ENCODE data around the gene DGKK.
"Not testable (repeated sequence)": the region's sequence is repeated elsewhere in the genome, so short reads cannot be mapped to it uniquely, and the experiment has no call there.

DGKK gene

DNA sequence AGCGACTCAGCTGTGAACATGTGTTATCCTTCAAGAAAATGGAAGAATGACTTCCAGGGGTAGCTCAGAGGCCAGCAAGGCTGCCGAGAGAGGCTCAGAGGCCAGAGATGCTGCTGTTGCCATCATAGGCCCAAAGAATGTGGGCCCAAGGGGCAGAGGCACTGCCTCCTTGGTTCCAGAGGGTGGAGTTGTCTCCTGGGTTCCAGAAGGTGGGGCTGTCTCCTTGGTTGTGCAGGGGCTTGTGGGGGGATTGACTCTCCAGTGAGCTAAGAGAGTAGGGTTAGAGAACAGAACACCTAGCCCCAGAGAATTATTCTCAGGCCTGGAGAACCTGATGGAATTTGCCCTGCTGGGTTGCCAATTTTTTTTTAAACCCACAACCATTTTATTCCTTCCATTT lies 62.6 kb downstream of the DGKK start:
- DNase-seq = no peak

DNA sequence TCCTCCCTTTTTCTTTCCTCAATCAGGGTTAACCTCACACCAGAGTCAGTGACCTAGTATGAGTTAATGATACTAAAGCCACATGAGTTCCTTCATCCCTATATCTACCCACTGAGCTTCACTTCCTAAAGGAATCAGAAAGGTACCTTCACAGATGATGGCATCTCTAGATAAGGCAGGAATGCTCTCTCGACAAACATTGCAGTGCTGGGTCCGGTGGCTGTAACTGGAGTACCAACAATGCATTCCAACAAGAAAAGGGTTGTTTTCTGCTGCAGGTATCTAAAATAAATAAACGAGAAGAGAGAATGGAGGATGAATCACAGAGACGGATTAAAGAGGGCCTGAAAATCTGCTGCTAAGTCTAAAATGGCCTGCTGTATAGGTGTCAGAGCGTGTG lies 66.7 kb downstream of the DGKK start:
- no peak for DNase-seq

DNA sequence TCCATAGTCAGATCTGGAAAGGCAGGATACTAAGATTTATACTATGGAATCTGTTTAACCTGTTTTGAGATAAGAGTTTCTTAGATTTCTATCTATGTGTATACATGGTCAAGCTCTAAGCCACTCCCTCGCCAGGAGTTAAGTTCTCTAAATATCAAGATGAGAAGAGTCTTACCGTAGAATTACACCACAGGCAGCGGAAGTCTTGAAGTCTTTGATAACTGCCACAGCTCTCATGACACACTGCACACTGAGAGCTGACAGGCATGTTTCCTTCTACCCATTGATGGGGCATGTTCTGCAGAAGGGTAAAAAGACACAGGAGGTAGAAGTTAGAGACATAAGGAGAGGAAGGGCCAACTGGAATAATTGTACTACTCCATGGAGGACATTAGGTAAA lies 67.7 kb downstream of the DGKK start:
- no peak for DNase-seq

DNA sequence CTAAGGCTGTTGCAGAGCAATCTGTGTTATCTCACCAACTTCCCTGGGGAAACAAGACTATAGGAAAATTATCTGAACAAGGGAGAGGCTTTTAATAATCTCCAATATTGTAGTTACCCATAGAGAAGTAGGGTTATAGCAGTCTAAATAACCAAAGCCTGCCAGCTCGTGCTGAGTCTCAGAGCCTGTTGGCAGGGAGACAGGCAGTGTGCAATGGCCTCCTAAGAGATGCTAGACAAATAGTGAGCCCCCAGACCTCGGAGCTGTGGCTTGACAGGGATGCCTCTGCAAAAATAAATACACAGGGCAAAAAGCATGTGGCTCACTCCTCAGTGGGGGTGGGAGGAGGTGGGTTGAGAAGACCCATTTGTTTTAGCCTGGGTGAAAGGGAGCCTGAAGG lies 76.7 kb downstream of the DGKK start:
- DNase-seq = no peak

DNA sequence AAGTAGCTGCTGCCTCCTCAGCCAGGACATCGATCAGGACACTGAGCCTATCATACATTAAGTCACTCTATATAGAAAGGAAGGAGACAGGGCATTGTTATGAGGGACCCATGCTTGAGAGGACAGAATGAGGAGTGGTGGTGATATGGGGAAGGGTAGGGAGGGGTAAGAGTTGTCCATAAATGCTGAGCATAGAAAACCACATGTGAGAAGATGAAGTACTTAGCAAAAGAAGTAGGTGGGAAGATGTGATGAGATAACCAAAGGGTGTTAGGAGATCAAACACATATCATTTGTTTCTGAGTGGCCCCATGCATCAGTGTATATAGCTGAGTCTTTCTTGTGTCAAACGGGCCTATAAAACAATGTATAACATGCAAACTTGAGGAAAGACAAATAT lies 84.1 kb downstream of the DGKK start:
- no peak for DNase-seq

DNA sequence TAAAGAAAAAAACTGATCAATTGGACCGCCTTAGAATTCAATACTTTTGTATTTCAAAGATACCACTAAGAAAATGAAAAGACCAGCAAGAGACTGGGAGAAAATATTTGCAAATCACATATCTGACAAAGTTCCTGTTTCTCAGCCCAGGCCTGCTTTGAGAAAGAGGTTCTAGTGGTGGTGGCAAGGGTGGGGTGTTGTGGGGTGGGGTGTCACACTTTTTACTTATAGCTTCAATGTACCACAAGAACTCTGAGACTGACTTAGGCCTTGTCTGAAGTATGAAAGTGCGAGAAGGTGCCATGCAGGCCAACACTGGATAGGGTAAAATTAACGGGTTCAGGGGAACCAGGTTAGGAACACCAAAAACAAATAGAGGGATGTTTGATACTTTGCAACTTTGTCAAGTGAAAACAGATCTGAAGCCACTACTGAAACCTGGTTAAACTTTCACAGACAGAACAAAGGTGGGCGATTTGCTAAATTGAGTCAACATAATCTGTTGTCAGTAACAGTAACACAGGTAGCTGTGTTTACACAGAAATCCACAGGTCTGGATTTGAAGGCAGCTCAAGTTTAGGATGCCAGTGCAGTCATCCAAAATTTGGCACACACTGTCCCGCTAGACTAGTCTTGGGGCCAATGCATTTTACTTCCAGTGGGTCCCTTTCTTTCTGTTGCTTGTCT lies 88.8 kb downstream of the DGKK start:
- DNase-seq = no peak

DNA sequence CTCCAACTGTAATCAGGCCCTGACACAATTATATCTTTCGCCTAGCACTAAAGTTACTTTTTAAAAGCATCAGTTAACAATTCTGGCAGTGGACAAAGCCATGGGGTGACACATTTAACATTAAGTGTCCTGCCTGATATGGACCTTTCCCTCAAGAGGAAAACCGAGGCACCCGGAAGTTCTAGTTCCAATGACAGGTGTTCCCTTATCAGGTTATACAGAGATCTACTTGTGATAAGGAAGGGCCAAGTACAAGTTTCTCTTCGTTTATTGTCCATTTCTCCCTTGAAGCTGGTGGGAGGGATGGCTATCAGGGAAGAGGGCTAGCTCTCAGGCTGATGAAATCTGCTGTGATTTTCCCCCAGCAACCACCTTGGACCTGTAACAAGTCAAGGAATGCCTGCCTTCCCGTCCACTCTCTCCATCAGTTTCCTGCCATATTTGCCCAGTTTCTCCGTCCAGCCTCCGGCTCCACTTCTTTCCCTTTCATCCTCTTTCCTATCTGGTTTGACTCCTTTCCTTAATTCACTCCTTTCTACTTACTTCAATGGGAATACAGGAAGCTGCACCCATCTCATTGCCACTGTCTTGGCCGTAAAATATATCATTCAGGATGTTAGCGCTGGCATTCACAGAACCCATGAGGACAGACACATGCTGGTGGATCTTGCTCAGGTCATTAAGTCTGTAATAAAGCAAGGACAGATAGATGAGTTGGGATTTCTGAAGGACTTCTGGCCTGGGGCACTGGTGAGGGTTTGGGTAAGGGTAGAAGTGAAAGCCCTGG lies 95.0 kb downstream of the DGKK start:
- no peak for DNase-seq

DNA sequence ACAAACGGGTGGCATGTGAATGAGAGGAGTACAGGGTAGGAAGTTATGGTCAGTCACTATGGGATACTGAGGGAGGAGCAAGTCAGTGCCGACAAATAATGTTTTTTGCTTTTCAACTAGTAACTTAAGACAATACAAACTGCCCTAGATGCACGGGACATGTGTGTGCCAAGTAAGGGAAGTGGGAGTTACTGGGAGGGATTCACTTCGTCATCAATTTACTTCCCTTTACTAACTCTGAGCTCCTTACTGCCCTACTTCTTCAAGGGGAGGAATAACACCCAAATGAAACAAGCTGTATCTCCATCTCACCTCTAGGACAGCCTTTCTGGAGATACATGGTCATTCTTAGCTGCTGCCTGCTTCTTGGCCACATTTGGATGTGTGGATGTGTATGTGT lies 97.7 kb downstream of the DGKK start:
- DNase-seq = no peak

DNA sequence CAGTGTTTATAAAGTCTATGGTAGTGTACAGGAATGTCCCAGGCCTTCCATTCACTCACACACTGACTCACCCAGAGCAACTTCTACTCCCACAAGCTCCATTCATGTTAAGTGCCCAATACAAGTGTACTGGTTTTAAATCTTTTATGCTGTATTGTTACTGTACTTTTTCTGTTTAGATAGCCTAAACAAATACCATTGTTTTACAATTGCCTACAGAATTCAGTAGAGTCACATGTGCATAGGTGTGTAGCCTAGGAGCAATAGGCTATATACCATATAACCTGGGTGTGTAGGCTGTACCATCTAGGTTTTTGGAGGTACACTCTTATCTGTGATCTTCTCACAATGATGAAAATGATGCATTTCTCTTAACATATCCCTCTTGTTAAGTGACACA lies 126.7 kb downstream of the DGKK start:
- no peak for DNase-seq

DNA sequence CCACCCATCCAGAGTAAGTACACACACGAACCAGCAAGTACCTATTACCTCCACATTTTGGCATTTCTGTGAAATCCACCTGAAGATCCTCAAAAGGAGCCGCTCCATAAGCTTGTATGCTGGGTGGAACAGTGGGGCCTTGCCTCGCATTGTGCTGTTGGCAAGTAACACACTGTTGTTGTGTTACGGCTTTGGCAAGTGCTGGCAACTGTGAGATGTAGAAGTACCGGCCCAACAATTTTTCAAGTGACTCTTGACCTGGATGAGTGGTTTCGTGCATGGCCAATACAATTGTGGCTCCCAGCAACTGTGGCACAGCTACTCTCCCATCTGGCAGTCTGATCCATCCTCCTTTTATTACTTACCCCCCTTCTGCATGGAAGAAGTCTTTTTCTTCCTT lies 137.3 kb downstream of the DGKK start:
- DNase-seq = no peak

DNA sequence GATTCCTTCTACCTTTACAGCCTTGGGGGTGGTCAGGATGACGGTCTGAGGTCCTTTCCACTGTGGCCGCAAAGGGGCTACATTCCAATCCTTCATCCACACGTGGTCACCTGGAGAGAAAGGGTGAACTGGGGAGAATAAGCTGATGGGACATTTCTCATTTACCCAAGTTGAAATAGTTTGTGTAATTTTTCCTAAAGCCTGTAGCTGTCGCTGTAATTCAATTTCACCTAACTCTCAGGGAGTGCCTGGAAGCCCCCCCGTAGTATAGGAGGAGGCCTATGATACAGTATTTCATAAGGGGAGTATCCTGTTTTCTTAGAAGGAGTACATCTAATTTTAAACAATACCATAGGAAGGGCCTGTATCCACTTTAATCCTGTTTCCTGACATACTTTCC lies 138.0 kb downstream of the DGKK start:
- DNase-seq = not testable (repeated sequence)

DNA sequence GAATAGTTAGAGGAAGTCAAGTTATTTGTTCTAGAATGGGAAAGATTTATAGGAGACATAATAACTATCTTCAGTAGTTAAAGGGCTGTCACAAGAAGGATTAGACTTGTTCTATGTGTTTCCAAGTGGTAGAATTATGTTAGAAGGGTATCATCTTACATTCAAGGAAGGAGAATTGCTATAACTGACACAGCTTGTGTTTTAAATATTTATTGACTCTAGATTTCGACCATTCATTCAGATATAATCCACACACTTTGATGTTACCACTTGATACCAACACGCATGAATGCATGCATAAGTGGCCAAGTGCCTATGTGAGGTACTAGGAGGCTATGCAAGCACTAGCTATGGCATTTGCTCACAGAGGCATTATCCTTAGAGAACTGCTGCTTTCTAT lies 143.4 kb downstream of the DGKK start:
- no peak for DNase-seq
